AG09319 (cell line): ENCODE results near the gene PPT2.

Source experiments
- DNase-seq: peaks from one replicate; pipeline ENCODE4 v3.0.0-alpha.2; 2010; ENCODE audit warnings: low read depth; ENCODE audit errors: extremely low read depth
- CTCF ChIP-seq: IDR thresholded peaks from 2 replicates; pipeline ENCODE4 v1.5.1; 2011; ENCODE audit warnings: low read depth, mild to moderate bottlenecking, inconsistent platforms, low read length, moderate library complexity

PPT2 gene

GRCh38 chr6:32147401-32148132, 6.4 kb upstream of the PPT2 start:
- DNase-seq, result no peak
- no peak for TF ChIP-seq CTCF

GRCh38 chr6:32148289-32149091, 5.5 kb upstream of the PPT2 start:
- no peak for TF ChIP-seq CTCF
- DNase-seq, result no peak

- no peak for DNase-seq
- TF ChIP-seq CTCF, result no peak
These were observed 4.7 kb upstream of the PPT2 start for GRCh38 chr6:32149092-32149755.

GRCh38 chr6:32149932-32150870, 3.7 kb upstream of the PPT2 start:
- DNase-seq, result no peak
- TF ChIP-seq CTCF, result no peak

- TF ChIP-seq CTCF, result no peak
- DNase-seq, result no peak
These were observed 2.6 kb upstream of the PPT2 start for GRCh38 chr6:32151181-32151862.
